Activated CD8-positive, alpha-beta memory T cell treated with anti-CD3 and anti-CD28 coated beads, Interleukin-2, amount 50 U/mL, for 48 hours (primary cell): ENCODE data around the gene BMP5.

Source experiments
- DNase-seq: peaks from one replicate; pipeline ENCODE4 v3.0.0-alpha.2; 2020

The BMP5 gene

DNA sequence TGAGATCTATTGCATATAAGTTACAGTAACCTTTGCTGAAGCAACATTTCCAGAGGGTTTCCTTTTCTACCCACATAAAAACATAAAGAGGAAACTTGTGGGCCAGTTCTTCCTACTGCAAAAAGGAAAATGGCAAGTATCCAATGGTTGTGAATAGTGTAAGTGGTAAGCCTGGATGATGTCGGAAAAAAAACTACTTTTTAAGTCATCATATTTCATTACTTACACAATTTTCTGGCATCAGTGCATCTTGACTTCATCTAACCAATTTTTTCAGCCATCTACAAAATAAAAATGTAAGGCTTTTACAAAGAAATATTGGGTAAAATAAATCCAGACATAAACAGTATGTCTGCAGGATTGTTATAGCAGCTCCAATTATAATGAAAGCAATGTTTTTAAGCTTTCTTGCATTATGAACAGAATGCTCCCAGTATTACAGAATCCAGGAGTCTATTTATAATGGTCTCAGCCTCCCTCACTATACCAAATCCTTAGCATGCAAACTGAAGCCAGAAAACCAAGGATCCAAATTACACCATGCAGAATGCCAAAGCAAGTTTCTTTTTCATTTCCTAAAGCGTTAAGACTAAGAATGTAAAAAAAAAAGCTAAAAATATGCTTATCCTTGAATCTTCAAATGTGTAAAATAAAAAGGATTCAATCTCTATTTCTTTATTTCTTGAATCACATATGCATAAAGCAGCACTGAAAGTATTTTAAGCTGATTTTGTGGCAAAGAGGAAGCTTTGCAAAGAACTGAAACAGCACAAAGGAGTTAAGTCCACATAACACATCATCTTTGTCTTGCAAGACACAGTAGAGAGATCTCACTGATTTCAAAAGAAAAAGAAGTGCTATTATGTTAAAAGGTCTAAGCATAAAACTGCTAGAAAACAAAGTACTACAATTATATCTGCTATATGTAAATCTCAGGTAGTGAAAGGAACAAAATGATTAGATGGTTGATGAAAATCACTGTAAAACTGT is 169.6 kb downstream of the BMP5 start:
- no peak for DNase-seq

- DNase-seq: no peak
These were observed 171.0 kb downstream of the BMP5 start for GRCh38 chr6:55704421-55704820.
